CD4-positive, alpha-beta T cell treated with Interleukin-17A for 4 hours (primary cell): ENCODE measurements around the gene DSE.

Source experiments
- DNase-seq: peaks from one replicate; pipeline ENCODE4 v3.0.0-alpha.2; 2020; ENCODE audit warnings: mixed read lengths

Gene DSE

DNA sequence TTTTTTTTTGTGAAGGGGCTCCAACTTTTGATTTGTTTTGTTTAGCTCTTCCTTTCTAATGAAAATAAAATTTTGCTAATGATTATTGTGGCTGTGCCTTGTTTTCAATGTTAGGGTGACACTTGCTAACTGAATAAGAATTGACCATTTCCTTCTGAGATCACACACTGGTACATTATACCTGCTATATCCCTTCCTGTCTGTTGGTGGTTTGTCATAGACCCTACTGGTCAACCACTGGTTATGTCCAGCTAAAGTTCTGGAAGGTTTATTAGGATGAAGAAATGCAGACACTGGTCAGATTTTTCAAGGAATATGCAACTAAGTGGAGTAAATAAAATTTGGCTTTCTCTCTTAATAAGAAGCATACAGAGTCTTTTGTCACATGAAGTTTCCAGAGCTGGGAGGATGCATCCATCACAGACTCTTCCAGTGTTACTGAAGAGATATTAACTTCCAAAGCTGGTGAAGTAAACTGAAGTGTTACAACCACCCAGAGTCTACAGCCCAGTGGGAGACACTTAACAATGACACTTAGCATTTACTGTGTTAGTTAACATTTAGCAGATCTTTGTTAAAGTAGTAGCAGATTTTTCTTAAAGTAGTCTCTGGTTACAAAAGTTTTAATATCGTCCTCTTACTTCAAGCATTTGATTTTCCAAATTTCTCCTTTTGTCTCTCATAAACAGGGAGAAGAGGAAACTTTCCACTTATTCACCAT, 121.0 kb downstream of the DSE start:
- DNase-seq, result no peak

DNA sequence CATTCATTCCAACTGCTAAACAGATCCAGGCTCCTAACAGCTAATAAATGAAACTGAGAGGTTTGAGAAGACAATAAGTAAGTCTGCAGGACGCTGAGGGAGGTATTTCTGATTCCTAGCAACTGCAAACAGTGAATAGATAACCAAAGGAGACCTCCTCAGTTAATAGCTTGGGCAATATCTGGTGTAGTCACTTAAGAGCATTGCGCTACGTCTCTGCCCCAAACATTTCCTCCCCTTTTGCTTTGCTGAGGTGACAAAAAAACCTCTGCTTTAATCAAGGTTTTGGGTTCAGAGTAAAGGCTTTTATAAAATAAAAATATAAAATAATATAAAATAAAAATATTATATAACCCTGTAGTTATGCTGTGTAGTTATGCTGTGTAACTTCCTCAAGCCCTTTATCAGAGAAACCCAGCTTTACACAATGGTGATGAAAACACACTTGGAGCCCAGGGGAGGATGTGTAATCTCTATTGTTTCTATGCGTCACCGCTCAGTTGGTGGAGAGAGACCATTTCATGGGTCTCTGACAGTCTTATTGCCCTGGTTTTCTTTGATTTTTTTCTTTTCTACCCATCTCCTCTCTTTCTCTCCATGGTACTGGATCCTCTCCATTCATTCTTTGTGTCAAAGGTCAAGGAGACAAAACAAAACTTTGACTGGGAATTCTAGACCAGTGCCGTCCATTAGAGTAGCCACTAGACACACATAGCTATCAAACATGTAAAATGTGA, 121.8 kb downstream of the DSE start:
- DNase-seq, result no peak
